ENCODE results near the gene AEBP1.

GRCh38 chr7:44124822-44125202, 20.7 kb downstream of the AEBP1 start:
- no peak for TF ChIP-seq CTCF (IDR thresholded peaks at IDR 0.05; ENCODE audit: low read depth, low read length)
- no peak for TF ChIP-seq MYC (IDR thresholded peaks at IDR 0.05; ENCODE audit: low read depth, low read length)
